Fibroblast of peridontal ligament (primary cell): ENCODE measurements around the gene MTMR4.
"Not testable (repeated sequence)": the region's sequence is repeated elsewhere in the genome, so short reads cannot be mapped to it uniquely, and the experiment has no call there.

Experiments
- DNase-seq: peaks from one replicate; pipeline ENCODE4 v3.0.0-alpha.2; 2010; ENCODE audit errors: extremely low read depth

MTMR4 gene

GRCh38 chr17:58492238-58493121 is 22.0 kb downstream of the MTMR4 start:
- DNase-seq = no peak

GRCh38 chr17:58491510-58492045 is 22.9 kb downstream of the MTMR4 start:
- DNase-seq = no peak

- no peak for DNase-seq
Measured at GRCh38 chr17:58488428-58488890, 26.0 kb downstream of the MTMR4 start.

- DNase-seq = no peak
Measured at GRCh38 chr17:58487589-58488427, 26.6 kb downstream of the MTMR4 start, which contains the start of gene HSF5. Gene HSF5, minus strand, starts transcription at chr17:58488408. Its CDS starts 134 bp downstream, at chr17:58488274.

GRCh38 chr17:58484600-58484999 is 29.8 kb downstream of the MTMR4 start:
- DNase-seq = no peak

- not testable (repeated sequence) for DNase-seq
Measured at GRCh38 chr17:58481798-58482197, 32.6 kb downstream of the MTMR4 start.

GRCh38 chr17:58480090-58480489 is 34.3 kb downstream of the MTMR4 start:
- no peak for DNase-seq

- DNase-seq = no peak
Measured at GRCh38 chr17:58476812-58477211, 37.6 kb downstream of the MTMR4 start.

GRCh38 chr17:58475985-58476384 is 38.5 kb downstream of the MTMR4 start:
- DNase-seq = no peak

GRCh38 chr17:58470356-58470755 is 44.1 kb downstream of the MTMR4 start:
- DNase-seq = no peak

GRCh38 chr17:58468944-58469343 is 45.5 kb downstream of the MTMR4 start:
- DNase-seq = no peak

GRCh38 chr17:58455491-58455890 is 58.9 kb downstream of the MTMR4 start:
- no peak for DNase-seq

GRCh38 chr17:58452738-58453137 is 61.7 kb downstream of the MTMR4 start:
- no peak for DNase-seq

- peak; percentile 82 for DNase-seq
Measured at GRCh38 chr17:58447039-58447975, 67.1 kb downstream of the MTMR4 start.

GRCh38 chr17:58446086-58446485 is 68.4 kb downstream of the MTMR4 start:
- DNase-seq = no peak
